Tibial nerve (tissue), 3 donors: ENCODE data around the gene DNAJB12.
"Not testable (repeated sequence)": the region's sequence is repeated elsewhere in the genome, so short reads cannot be mapped to it uniquely, and the experiment has no call there.

ENCODE experiments used
- POLR2A ChIP-seq, 2 donors: fragments of 450-650 bp; IDR thresholded peaks; one replicate each; pipeline ENCODE4 v1.6.1; 2017; ENCODE audit warnings: antibody characterized with exemption in 2 of 2, mild to moderate bottlenecking in 2 of 2, moderate library complexity in 2 of 2
- TF ChIP-seq, protein P1 (sequence below), 5 experiments: fragments of 200-600 bp in 3 of 5; fragments of 450-650 bp in 2 of 5; sonication (generic) in 3 of 5; IDR thresholded peaks; one replicate each; pipeline ENCODE4 v1.5.1; 2016 to 2019; ENCODE audit warnings: antibody characterized with exemption in 5 of 5, mild to moderate bottlenecking in 3 of 5, moderate library complexity in 2 of 5

- TF ChIP-seq, protein P1, sequence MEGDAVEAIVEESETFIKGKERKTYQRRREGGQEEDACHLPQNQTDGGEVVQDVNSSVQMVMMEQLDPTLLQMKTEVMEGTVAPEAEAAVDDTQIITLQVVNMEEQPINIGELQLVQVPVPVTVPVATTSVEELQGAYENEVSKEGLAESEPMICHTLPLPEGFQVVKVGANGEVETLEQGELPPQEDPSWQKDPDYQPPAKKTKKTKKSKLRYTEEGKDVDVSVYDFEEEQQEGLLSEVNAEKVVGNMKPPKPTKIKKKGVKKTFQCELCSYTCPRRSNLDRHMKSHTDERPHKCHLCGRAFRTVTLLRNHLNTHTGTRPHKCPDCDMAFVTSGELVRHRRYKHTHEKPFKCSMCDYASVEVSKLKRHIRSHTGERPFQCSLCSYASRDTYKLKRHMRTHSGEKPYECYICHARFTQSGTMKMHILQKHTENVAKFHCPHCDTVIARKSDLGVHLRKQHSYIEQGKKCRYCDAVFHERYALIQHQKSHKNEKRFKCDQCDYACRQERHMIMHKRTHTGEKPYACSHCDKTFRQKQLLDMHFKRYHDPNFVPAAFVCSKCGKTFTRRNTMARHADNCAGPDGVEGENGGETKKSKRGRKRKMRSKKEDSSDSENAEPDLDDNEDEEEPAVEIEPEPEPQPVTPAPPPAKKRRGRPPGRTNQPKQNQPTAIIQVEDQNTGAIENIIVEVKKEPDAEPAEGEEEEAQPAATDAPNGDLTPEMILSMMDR (IDR thresholded peaks at IDR 0.05), result not testable (repeated sequence)
- TF ChIP-seq POLR2A (IDR thresholded peaks at IDR 0.05), result peak in 1 of 2 donors; percentile 43
Measured at GRCh38 chr10:72296829-72297280, 57.9 kb downstream of the DNAJB12 start.
